ENCODE results near the gene CSH2. TPM values are rescaled to one million over a fixed set of nuclear protein-coding genes. Genes with fewer than 3 reads are reported as not detected.

The CSH2 gene
- total and polyA plus RNA-seq, 2 donors (not counting 1 experiment from before 2014, with no cell fraction given), result not detected

GRCh38 chr17:63823659-63824331, 49.7 kb downstream of the CSH2 start:
- Histone ChIP-seq H3K9ac (ENCODE audit: low read length) (no peak overlapping the region), H3K79me2 (ENCODE audit: control insufficient read depth, insufficient read depth, low read length) (peaks cover 42% of the 10 kb centered on the region), H3K36me3 (replicated peaks in 1 of 2; ENCODE audit: control extremely low read depth in 1 of 2, control insufficient read depth in 1 of 2, extremely low read depth in 1 of 2, insufficient read depth in 2 of 2, low read length in 1 of 2) (peaks cover 2 to 68% of the 10 kb centered on the region in 2 experiments), H3K27ac (ENCODE audit: low read length in 2 of 2) (peak overlapping the region in 1 of 2 donors; percentile 92), H2AFZ (ENCODE audit: insufficient read depth, low read depth, low read length, poor library complexity, severe bottlenecking) (no peak overlapping the region), H3K27me3 (replicated peaks in 1 of 4; ENCODE audit: control extremely low read depth in 1 of 4, control insufficient read depth in 3 of 4, insufficient read depth in 4 of 4, low read length in 3 of 4) (no peaks in the 10 kb centered on the region), H3K4me3 (ENCODE audit: control extremely low read depth in 1 of 5, extremely low read depth in 1 of 5, insufficient read depth in 1 of 5, low read depth in 2 of 5, low read length in 4 of 5) (no peak overlapping the region), H3K9me3 (ENCODE audit: control extremely low read depth in 1 of 3, control insufficient read depth in 2 of 3, insufficient read depth in 1 of 3, low read length in 2 of 3) (no peaks in the 10 kb centered on the region), H3K4me2 (replicated peaks; ENCODE audit: low read depth, low read length, poor library complexity, severe bottlenecking) (no peak overlapping the region), H4K20me1 (ENCODE audit: control insufficient read depth, insufficient read depth, low read length, poor library complexity, severe bottlenecking) (peaks cover 5% of the 10 kb centered on the region), H3K4me1 (ENCODE audit: control insufficient read depth in 2 of 2, insufficient read depth in 2 of 2, low read length in 2 of 2) (peaks cover 42 to 56% of the 10 kb centered on the region in 2 donors)
- ChIA-PET POLR2A (interaction anchor here (1.0 kb wide), 1 partner anchor 50 kb away, joined by 8 read pairs; the partner anchor contains the start of genes CCDC47 and DDX42), CTCF (interaction anchor here (1.2 kb wide), 2 partner anchors 11 to 48 kb away, joined by 3 read pairs; no protein-coding TSS in a partner anchor)
- no peak for TF ChIP-seq EZH2 (IDR thresholded peaks at IDR 0.05; ENCODE audit: borderline replicate concordance, insufficient read depth, low read depth, low read length, poor library complexity, severe bottlenecking)
- no peak for TF ChIP-seq CTCF (IDR thresholded peaks at IDR 0.05)
- ATAC-seq (ENCODE audit: low read depth) (no peak), DNase-seq (no peak)
- intact Hi-C loops (cut with micrococcal nuclease), result no loop called here
- Mint-ChIP-seq H3K4me3 (peak overlapping the region; percentile 15), H3K4me1 (peaks cover 66% of the 10 kb centered on the region), H3K27ac (peak overlapping the region; percentile 41), H3K27me3 (no peaks in the 10 kb centered on the region), H3K9me3 (ENCODE audit: insufficient read depth) (no peaks in the 10 kb centered on the region)
- 93% methylated on average over 8 of the region's 13 CpGs for WGBS (ENCODE audit: insufficient coverage)

GRCh38 chr17:63822537-63822936, 50.9 kb downstream of the CSH2 start:
- Histone ChIP-seq H3K9me3 (ENCODE audit: control extremely low read depth in 1 of 3, control insufficient read depth in 2 of 3, insufficient read depth in 1 of 3, low read length in 2 of 3) (no peaks in the 10 kb centered on the region), H3K4me3 (ENCODE audit: control extremely low read depth in 1 of 5, extremely low read depth in 1 of 5, insufficient read depth in 1 of 5, low read depth in 2 of 5, low read length in 4 of 5) (no peak overlapping the region), H3K36me3 (replicated peaks in 1 of 2; ENCODE audit: control extremely low read depth in 1 of 2, control insufficient read depth in 1 of 2, extremely low read depth in 1 of 2, insufficient read depth in 2 of 2, low read length in 1 of 2) (peaks cover 2 to 80% of the 10 kb centered on the region in 2 experiments), H2AFZ (ENCODE audit: insufficient read depth, low read depth, low read length, poor library complexity, severe bottlenecking) (no peak overlapping the region), H3K27ac (ENCODE audit: low read length in 2 of 2) (peak overlapping the region in 1 of 2 donors; percentile 50), H3K4me1 (ENCODE audit: control insufficient read depth in 2 of 2, insufficient read depth in 2 of 2, low read length in 2 of 2) (peaks cover 32 to 45% of the 10 kb centered on the region in 2 donors), H3K9ac (ENCODE audit: low read length) (no peak overlapping the region), H3K27me3 (replicated peaks in 1 of 4; ENCODE audit: control extremely low read depth in 1 of 4, control insufficient read depth in 3 of 4, insufficient read depth in 4 of 4, low read length in 3 of 4) (no peaks in the 10 kb centered on the region), H3K4me2 (replicated peaks; ENCODE audit: low read depth, low read length, poor library complexity, severe bottlenecking) (no peak overlapping the region), H3K79me2 (ENCODE audit: control insufficient read depth, insufficient read depth, low read length) (peaks cover 30% of the 10 kb centered on the region), H4K20me1 (ENCODE audit: control insufficient read depth, insufficient read depth, low read length, poor library complexity, severe bottlenecking) (no peaks in the 10 kb centered on the region)
- Mint-ChIP-seq H3K9me3 (ENCODE audit: insufficient read depth) (no peaks in the 10 kb centered on the region), H3K4me1 (peaks cover 56% of the 10 kb centered on the region), H3K27me3 (no peaks in the 10 kb centered on the region), H3K27ac (peak overlapping the region; percentile 80), H3K4me3 (no peak overlapping the region)
- no peak for ATAC-seq (ENCODE audit: low read depth)
- DNase-seq, result no peak
- TF ChIP-seq CTCF (IDR thresholded peaks at IDR 0.05), result no peak
- no peak for TF ChIP-seq EZH2 (IDR thresholded peaks at IDR 0.05; ENCODE audit: borderline replicate concordance, insufficient read depth, low read depth, low read length, poor library complexity, severe bottlenecking)
- CTCF ChIA-PET, result interaction anchor here (1.0 kb wide), 1 partner anchor 12 kb away, joined by 3 read pairs; no protein-coding TSS in a partner anchor
- intact Hi-C loops (cut with micrococcal nuclease), result no loop called here
- POLR2A ChIA-PET, result no interaction called here
